ENCODE measurements around the gene RABAC1.

- TF ChIP-seq SIX5 (IDR thresholded peaks at IDR 0.05; ENCODE audit: low read depth, low read length) (no peak), POLR2A (IDR thresholded peaks at IDR 0.05; ENCODE audit: control extremely low read depth in 1 of 2, low read depth in 2 of 2, low read length in 2 of 2) (no peak)
These were observed 6.0 kb upstream of the RABAC1 start for GRCh38 chr19:41965106-41965505.

Data from H1 (cell line).